Endothelial cell of umbilical vein (primary cell): ENCODE data around the gene TIGIT.

Experiments
- EZH2 ChIP-seq: IDR thresholded peaks from 2 replicates; pipeline ENCODE4 v1.6.1; 2012; ENCODE audit warnings: borderline replicate concordance, low read depth, mild to moderate bottlenecking, moderate library complexity, low read length, inconsistent platforms; ENCODE audit not compliant: severe bottlenecking
- POLR2A ChIP-seq: IDR thresholded peaks from 2 replicates; pipeline ENCODE4 v1.6.1; 2012; ENCODE audit warnings: low read depth, mild to moderate bottlenecking, control low read depth, low read length
- TF ChIP-seq, protein P1 (sequence below): IDR thresholded peaks from 2 replicates; pipeline ENCODE4 v1.6.1; 2011; ENCODE audit not compliant: insufficient read depth, insufficient read length
- TF ChIP-seq, protein P2 (sequence below), 2 donors: IDR thresholded peaks; 1 replicate in 1 of 2; 2 replicates in 1 of 2; pipeline ENCODE4 v1.5.1; 2011; ENCODE audit warnings: low read length in 2 of 2, mild to moderate bottlenecking in 2 of 2, moderate library complexity in 2 of 2, control low read depth in 1 of 2, inconsistent platforms in 1 of 2, low read depth in 1 of 2; ENCODE audit not compliant: insufficient read depth in 1 of 2; ENCODE audit errors: extremely low read depth in 1 of 2

DNA sequence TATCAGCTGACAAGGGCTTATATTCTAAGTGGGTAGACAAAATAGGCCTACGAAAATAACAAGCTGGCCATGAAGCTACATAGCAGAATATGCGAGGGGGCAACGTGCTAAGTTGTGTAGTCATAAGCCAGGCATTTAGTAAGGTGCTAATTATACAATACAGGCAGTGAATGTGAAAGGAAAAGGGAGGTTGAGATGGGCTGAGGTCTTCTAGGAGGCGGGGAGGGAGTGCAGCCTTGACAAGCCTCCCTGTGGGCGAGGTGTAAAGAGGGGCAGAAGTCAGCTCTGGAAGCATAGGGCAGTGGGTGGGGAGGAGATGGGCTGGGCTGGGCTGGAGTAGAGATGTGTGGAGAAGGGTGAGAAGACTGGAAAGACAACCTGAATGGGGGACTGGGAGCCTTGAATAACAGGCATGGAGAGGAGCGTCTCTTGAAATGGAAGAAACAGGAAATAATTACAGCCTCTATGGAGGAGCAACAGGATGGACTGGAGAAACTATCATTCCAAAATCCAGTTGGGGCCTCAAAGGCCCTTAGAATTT lies 1.2 kb downstream of the TIGIT start:
- TF ChIP-seq, protein P1, sequence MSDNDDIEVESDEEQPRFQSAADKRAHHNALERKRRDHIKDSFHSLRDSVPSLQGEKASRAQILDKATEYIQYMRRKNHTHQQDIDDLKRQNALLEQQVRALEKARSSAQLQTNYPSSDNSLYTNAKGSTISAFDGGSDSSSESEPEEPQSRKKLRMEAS, result no peak
- TF ChIP-seq, protein P2, sequence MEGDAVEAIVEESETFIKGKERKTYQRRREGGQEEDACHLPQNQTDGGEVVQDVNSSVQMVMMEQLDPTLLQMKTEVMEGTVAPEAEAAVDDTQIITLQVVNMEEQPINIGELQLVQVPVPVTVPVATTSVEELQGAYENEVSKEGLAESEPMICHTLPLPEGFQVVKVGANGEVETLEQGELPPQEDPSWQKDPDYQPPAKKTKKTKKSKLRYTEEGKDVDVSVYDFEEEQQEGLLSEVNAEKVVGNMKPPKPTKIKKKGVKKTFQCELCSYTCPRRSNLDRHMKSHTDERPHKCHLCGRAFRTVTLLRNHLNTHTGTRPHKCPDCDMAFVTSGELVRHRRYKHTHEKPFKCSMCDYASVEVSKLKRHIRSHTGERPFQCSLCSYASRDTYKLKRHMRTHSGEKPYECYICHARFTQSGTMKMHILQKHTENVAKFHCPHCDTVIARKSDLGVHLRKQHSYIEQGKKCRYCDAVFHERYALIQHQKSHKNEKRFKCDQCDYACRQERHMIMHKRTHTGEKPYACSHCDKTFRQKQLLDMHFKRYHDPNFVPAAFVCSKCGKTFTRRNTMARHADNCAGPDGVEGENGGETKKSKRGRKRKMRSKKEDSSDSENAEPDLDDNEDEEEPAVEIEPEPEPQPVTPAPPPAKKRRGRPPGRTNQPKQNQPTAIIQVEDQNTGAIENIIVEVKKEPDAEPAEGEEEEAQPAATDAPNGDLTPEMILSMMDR (IDR thresholded peaks at IDR 0.05; ENCODE audit: extremely low read depth in 1 of 2, insufficient read depth in 1 of 2, low read depth in 1 of 2, low read length in 2 of 2), result no peak
- no peak for TF ChIP-seq EZH2
- TF ChIP-seq POLR2A, result no peak
